Prostate gland (tissue), 2 donors: Measurements from ENCODE around the gene RRAGB. TPM values are rescaled to one million over a fixed set of nuclear protein-coding genes. Genes with fewer than 3 reads are reported as not detected.
"Not testable (repeated sequence)": the region's sequence is repeated elsewhere in the genome, so short reads cannot be mapped to it uniquely, and the experiment has no call there.

Experiments
- DNase-seq: peaks from one replicate; pipeline ENCODE4 v3.0.0-alpha.2; 2019; ENCODE audit warnings: low spot score
- H3K27ac ChIP-seq, 2 donors: fragments of 200-600 bp; sonication (generic); 2 replicates each; pipeline ENCODE4 v1.5.1; 2017 to 2019
- H3K27me3 ChIP-seq: fragments of 200-600 bp; sonication (generic); replicated peaks from 2 replicates; pipeline ENCODE4 v1.5.1; 2019; ENCODE audit not compliant: insufficient read depth
- H3K36me3 ChIP-seq, 2 donors: fragments of 200-600 bp; sonication (generic); 1 replicate in 1 of 2; 2 replicates in 1 of 2; pipeline versions ENCODE4 v1.5.1 to v1.8.1; 2017 to 2019
- H3K4me1 ChIP-seq: fragments of 200-600 bp; sonication (generic); replicated peaks from 2 replicates; pipeline ENCODE4 v1.5.1; 2019
- H3K4me3 ChIP-seq, 2 donors: fragments of 200-600 bp; sonication (generic); 2 replicates each; pipeline ENCODE4 v1.5.1; 2017 to 2019
- H3K9me3 ChIP-seq: fragments of 200-600 bp; sonication (generic); 2 replicates; pipeline ENCODE4 v1.5.1; 2017
- POLR2A ChIP-seq: fragments of 450-650 bp; IDR thresholded peaks from one replicate; pipeline ENCODE4 v1.6.1; 2016; ENCODE audit warnings: antibody characterized with exemption, mild to moderate bottlenecking
- POLR2AphosphoS5 ChIP-seq: sonication (generic); formaldehyde crosslinking; IDR thresholded peaks from one replicate; pipeline ENCODE4 v1.6.1; 2017; ENCODE audit warnings: antibody characterized with exemption
- WGBS: methylation state at CpG from one replicate; pipeline ENCODE4 v1.1.5; 2018; 5-methylcytosine and 5-hydroxymethylcytosine counted together
- intact Hi-C: fragments of 100-400 bp; cut with DNase I; formaldehyde crosslinking; loops from one replicate; pipeline ENCODE4 v1.14.2; 2022
- total RNA-seq, 2 donors: library from RNA; depleted of rRNA; stranded (reverse); fragments of >200 nt; gene quantifications; one replicate each; pipeline ENCODE4 v1.1.0, GENCODE V29; 2016
- TF ChIP-seq, protein P1 (sequence below), 4 experiments: fragments of 200-600 bp in 2 of 4; fragments of 450-650 bp in 2 of 4; sonication (generic) in 2 of 4; IDR thresholded peaks; 1 replicate in 3 of 4; 2 replicates in 1 of 4; pipeline ENCODE4 v1.5.1; 2016 to 2019; ENCODE audit warnings: antibody characterized with exemption in 4 of 4, mild to moderate bottlenecking in 2 of 4, moderate library complexity in 2 of 4

RRAGB gene, protein sequence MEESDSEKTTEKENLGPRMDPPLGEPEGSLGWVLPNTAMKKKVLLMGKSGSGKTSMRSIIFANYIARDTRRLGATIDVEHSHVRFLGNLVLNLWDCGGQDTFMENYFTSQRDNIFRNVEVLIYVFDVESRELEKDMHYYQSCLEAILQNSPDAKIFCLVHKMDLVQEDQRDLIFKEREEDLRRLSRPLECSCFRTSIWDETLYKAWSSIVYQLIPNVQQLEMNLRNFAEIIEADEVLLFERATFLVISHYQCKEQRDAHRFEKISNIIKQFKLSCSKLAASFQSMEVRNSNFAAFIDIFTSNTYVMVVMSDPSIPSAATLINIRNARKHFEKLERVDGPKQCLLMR
- 10 to 100 TPM; 24.0 to 27.6 TPM for total RNA-seq

DNA sequence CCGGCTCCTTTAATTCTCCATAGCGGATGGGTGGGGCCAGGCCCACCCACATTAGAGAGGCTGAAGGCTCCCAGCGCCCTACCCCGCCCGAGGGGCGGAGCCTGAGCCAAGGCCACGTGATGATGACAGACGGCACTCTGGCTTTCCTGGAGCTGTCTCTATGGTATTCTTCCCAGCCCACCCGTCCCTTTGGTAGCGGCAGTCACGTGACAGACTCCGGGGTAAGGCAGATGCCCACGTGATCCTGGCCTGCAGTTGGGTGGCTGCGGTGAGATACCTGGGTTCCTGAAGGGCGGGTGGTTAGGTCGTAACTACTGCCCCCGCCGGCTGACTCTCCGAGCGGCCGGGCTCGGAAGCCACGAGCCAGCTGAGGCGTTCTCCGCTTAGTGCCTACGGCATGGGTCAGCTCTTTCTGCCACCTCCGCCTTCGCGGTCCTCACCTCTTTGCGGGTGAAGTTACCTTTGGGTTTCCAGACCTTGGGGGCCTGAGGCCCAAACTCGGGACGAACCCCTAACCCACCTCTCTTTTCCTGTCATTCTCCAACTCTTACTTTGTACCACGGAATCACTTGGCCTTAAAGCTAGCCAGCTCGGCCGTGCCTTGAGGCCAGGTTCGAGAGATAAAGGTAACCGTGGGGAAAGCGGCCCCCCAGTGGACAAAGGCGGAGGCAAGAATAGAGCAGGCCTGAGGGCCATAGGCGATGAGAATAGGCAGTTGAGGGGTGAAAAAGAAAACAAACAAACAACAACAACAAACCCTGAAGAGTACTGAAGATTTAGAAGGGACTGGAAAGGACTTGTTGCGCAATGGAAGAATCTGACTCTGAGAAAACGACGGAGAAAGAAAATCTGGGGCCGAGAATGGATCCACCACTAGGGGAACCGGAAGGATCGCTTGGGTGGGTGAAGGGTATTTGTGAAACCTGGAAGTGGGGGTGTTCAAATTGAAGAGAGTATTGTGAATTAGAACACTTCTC, at the start of gene RRAGB:
RRAGB (plus strand) TSS at position 229 of the 977 bp plus-strand sequence; CDS start at position 808, 579 bp downstream.
- peak within 1 kb of the TSS; percentile 88 for H3K27ac ChIP-seq
- intact Hi-C loops = loop anchor here (10.0 kb wide), 1 partner anchor 517 kb away; the partner anchor contains the start of gene KLF8
- H3K4me1 ChIP-seq = no peaks in the 10 kb centered on the region
- no peaks in the 10 kb centered on the region for H3K36me3 ChIP-seq
- peak within 1 kb of the TSS; percentile 46 to 49 for H3K4me3 ChIP-seq
- peak; percentile 94 for DNase-seq
- TF ChIP-seq POLR2AphosphoS5 (peak; percentile 80), POLR2A (peak; percentile 22)
- TF ChIP-seq, protein P1, sequence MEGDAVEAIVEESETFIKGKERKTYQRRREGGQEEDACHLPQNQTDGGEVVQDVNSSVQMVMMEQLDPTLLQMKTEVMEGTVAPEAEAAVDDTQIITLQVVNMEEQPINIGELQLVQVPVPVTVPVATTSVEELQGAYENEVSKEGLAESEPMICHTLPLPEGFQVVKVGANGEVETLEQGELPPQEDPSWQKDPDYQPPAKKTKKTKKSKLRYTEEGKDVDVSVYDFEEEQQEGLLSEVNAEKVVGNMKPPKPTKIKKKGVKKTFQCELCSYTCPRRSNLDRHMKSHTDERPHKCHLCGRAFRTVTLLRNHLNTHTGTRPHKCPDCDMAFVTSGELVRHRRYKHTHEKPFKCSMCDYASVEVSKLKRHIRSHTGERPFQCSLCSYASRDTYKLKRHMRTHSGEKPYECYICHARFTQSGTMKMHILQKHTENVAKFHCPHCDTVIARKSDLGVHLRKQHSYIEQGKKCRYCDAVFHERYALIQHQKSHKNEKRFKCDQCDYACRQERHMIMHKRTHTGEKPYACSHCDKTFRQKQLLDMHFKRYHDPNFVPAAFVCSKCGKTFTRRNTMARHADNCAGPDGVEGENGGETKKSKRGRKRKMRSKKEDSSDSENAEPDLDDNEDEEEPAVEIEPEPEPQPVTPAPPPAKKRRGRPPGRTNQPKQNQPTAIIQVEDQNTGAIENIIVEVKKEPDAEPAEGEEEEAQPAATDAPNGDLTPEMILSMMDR (IDR thresholded peaks at IDR 0.05) = peak; percentile 33 to 71 (median 52)
- no peaks in the 10 kb centered on the region for H3K27me3 ChIP-seq
- H3K9me3 ChIP-seq = no peaks in the 10 kb centered on the region
- under 1% methylated on average over 35 of the region's 46 CpGs for WGBS

DNA sequence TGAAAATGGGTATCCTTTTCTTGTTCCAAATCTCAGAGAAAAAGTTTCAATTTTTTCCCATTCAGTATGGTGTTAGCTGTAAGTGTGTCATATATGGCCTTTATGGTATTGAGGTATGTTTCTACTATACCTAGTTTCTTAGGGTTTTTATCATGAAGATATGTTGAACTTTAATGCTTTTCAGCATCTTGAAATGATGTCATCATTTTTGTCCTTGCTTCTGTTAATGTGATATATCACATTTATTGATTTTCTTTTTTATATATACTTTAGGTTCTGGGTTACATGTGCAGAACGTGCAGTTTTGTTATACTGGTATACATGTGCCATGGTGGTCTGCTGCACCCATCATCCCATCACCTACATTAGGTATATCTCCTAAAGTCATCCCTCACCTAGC, 49.5 kb upstream of the RRAGB start:
- H3K36me3 ChIP-seq = no peaks in the 10 kb centered on the region
- no peaks in the 10 kb centered on the region for H3K27me3 ChIP-seq
- TF ChIP-seq POLR2A = no peak
- TF ChIP-seq POLR2AphosphoS5 = no peak
- TF ChIP-seq, protein P1 (IDR thresholded peaks at IDR 0.05) = no peak
- DNase-seq = no peak
- intact Hi-C loops = no loop called here
- WGBS = 88% methylated on average over 1 of the region's 1 CpG
- H3K27ac ChIP-seq = no peak overlapping the region
- no peak overlapping the region for H3K4me3 ChIP-seq
- H3K9me3 ChIP-seq = no peaks in the 10 kb centered on the region
- no peaks in the 10 kb centered on the region for H3K4me1 ChIP-seq

GRCh38 chrX:55688579-55688978, 29.0 kb upstream of the RRAGB start:
- H3K27me3 ChIP-seq, H3K27ac ChIP-seq, H3K36me3 ChIP-seq, intact Hi-C loops, DNase-seq, H3K9me3 ChIP-seq, H3K4me1 ChIP-seq, H3K4me3 ChIP-seq: not testable (repeated sequence)
- WGBS = 77% methylated on average over 4 of the region's 10 CpGs

- Histone ChIP-seq H3K4me1 (no peaks in the 10 kb centered on the region), H3K9me3 (no peaks in the 10 kb centered on the region), H3K27ac (no peak overlapping the region), H3K4me3 (no peak overlapping the region), H3K27me3 (no peaks in the 10 kb centered on the region), H3K36me3 (no peaks in the 10 kb centered on the region)
- no peak for DNase-seq
- TF ChIP-seq POLR2AphosphoS5 (no peak), POLR2A (no peak)
- TF ChIP-seq, protein P1 (IDR thresholded peaks at IDR 0.05) = no peak
- WGBS = 55% methylated on average over 5 of the region's 5 CpGs
- intact Hi-C loops = no loop called here
Observed at GRCh38 chrX:55695227-55696018, 22.1 kb upstream of the RRAGB start.

DNA sequence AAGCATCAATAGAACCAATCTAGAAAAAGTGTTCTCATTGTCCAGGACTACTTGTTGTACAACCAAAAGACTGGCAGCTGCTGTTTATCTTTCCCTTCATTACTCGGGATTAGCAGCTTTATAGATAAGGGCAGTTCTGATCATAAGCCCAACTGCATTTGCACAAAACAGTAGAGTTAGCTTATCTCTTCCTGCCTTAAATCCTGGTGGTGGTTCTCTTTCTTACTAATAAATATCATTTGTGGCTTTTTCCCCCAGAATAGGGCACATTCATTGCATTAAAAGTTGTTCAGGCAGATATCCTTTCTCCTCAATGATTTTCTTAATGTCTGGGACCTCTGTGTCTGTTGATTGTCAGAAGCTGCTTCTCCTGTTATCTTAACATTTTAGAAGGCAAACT, 20.2 kb upstream of the RRAGB start:
- 29% methylated on average over 1 of the region's 1 CpG for WGBS
- no peak overlapping the region for H3K4me3 ChIP-seq
- no peaks in the 10 kb centered on the region for H3K4me1 ChIP-seq
- intact Hi-C loops = no loop called here
- no peaks in the 10 kb centered on the region for H3K36me3 ChIP-seq
- TF ChIP-seq POLR2AphosphoS5 (no peak), POLR2A (no peak)
- TF ChIP-seq, protein P1 (IDR thresholded peaks at IDR 0.05) = no peak
- no peaks in the 10 kb centered on the region for H3K27me3 ChIP-seq
- no peak overlapping the region for H3K27ac ChIP-seq
- H3K9me3 ChIP-seq = no peaks in the 10 kb centered on the region
- no peak for DNase-seq
